HG03060 (cell line): Measurements from ENCODE around the gene KDM5C.

ENCODE experiments used
- ATAC-seq: cut with Tn5 transposase; IDR thresholded peaks from one replicate; pipeline ENCODE4 v1.9.1; 2021; ENCODE audit warnings: low read depth, moderate number of reproducible peaks; ENCODE audit not compliant: unreplicated experiment

Gene KDM5C

GRCh38 chrX:53224860-53225797 lies at the start of gene KDM5C:
TSS of gene KDM5C (minus strand) at chrX:53225207. CDS start at chrX:53224889, 318 bp downstream.
- peak; percentile 62 for ATAC-seq

- ATAC-seq = no peak
Observed at GRCh38 chrX:53272808-53273337, 47.9 kb upstream of the KDM5C start.

GRCh38 chrX:53269536-53270107 lies 44.6 kb upstream of the KDM5C start:
- ATAC-seq = no peak

GRCh38 chrX:53268173-53268572 lies 43.2 kb upstream of the KDM5C start:
- ATAC-seq = no peak

- ATAC-seq = no peak
Observed at GRCh38 chrX:53266914-53267313, 41.9 kb upstream of the KDM5C start.

- no peak for ATAC-seq
Observed at GRCh38 chrX:53265771-53266574, 41.0 kb upstream of the KDM5C start.

- ATAC-seq = no peak
Observed at GRCh38 chrX:53263597-53264094, 38.6 kb upstream of the KDM5C start.

GRCh38 chrX:53262918-53263394 lies 37.9 kb upstream of the KDM5C start:
- no peak for ATAC-seq

- no peak for ATAC-seq
Observed at GRCh38 chrX:53262189-53262917, 37.3 kb upstream of the KDM5C start.

- ATAC-seq = no peak
Observed at GRCh38 chrX:53261355-53261972, 36.5 kb upstream of the KDM5C start.

GRCh38 chrX:53260836-53261235 lies 35.8 kb upstream of the KDM5C start:
- no peak for ATAC-seq

GRCh38 chrX:53257670-53258423 lies 32.8 kb upstream of the KDM5C start:
- no peak for ATAC-seq

- ATAC-seq = no peak
Observed at GRCh38 chrX:53257166-53257565, 32.2 kb upstream of the KDM5C start.

- ATAC-seq = no peak
Observed at GRCh38 chrX:53256446-53257041, 31.5 kb upstream of the KDM5C start.

- ATAC-seq = no peak
Observed at GRCh38 chrX:53255738-53256191, 30.8 kb upstream of the KDM5C start.

GRCh38 chrX:53254570-53255461 lies 29.8 kb upstream of the KDM5C start:
- no peak for ATAC-seq
